ENCODE measurements around the gene PRUNE2. TPM values are rescaled to one million over a fixed set of nuclear protein-coding genes. Genes with fewer than 3 reads are reported as not detected.

The PRUNE2 gene
- total and polyA plus RNA-seq, 9 donors: 2.5 to 45.8 (median 13.7) TPM

DNA sequence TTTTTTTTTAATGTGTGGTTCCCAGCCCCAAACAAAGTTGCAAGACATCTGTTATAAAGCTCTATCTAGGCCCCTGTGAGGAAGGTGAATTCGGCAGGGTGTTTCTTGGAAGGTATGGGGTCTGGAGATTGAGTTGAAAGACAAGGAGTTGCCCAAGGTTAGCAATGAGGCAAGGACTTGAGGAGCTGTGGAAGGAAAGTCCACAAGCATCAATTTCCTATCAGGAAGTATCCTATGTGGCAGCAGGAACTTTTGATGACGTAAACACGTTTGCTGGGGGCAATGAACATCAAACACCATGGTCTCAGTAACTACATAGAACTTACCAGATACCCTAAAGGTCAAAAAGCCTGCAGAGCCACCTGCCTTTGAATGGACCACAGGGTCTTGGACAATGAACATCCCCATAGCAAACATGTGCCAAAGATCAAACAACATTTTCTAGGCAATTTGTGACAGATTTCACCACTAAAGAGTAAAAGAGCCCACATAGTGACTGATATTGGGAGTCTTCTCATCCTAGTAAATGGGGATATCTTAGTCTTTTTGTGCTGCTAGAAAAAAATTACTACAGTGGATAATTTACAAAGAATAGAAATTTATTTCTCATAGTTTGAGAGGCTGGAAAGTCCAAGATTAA is 301.9 kb downstream of the PRUNE2 start:
- no peaks in the 10 kb centered on the region for H3K4me1 ChIP-seq (ENCODE audit: insufficient read depth)
- intact Hi-C loops (cut with DNase I): no loop called here
- no peak overlapping the region for H3K27ac ChIP-seq
- H3K36me3 ChIP-seq: no peaks in the 10 kb centered on the region
- no peaks in the 10 kb centered on the region for H3K9me3 ChIP-seq
- H3K4me3 ChIP-seq: no peak overlapping the region
- TF ChIP-seq EP300 (IDR thresholded peaks at IDR 0.05) (no peak), POLR2A (IDR thresholded peaks at IDR 0.05) (no peak), CTCF (IDR thresholded peaks at IDR 0.05) (no peak)
- 78 to 83% (median 83%) methylated on average over 3 of the region's 3 CpGs for WGBS, 3 donors
- H3K27me3 ChIP-seq: no peaks in the 10 kb centered on the region
- no peak for DNase-seq

GRCh38 chr9:76603448-76603895 is 302.4 kb downstream of the PRUNE2 start:
- Histone ChIP-seq H3K4me1 (ENCODE audit: insufficient read depth) (no peaks in the 10 kb centered on the region), H3K36me3 (no peaks in the 10 kb centered on the region), H3K27ac (no peak overlapping the region), H3K9me3 (no peaks in the 10 kb centered on the region), H3K4me3 (no peak overlapping the region), H3K27me3 (no peaks in the 10 kb centered on the region)
- no peak for DNase-seq
- no peak for TF ChIP-seq POLR2A (IDR thresholded peaks at IDR 0.05)
- TF ChIP-seq CTCF (IDR thresholded peaks at IDR 0.05): no peak
- TF ChIP-seq EP300 (IDR thresholded peaks at IDR 0.05): no peak
- intact Hi-C loops (cut with DNase I): no loop called here

- H3K4me3 ChIP-seq: no peak overlapping the region
- H3K27ac ChIP-seq: no peak overlapping the region
- no peak for DNase-seq
- H3K4me1 ChIP-seq (ENCODE audit: insufficient read depth): no peaks in the 10 kb centered on the region
- no peaks in the 10 kb centered on the region for H3K36me3 ChIP-seq
- intact Hi-C loops (cut with DNase I): no loop called here
- H3K9me3 ChIP-seq: no peaks in the 10 kb centered on the region
- 70 to 93% (median 73%) methylated on average over 1 of the region's 1 CpG for WGBS, 3 donors
- no peak for TF ChIP-seq POLR2A (IDR thresholded peaks at IDR 0.05)
- no peak for TF ChIP-seq CTCF (IDR thresholded peaks at IDR 0.05)
- no peak for TF ChIP-seq EP300 (IDR thresholded peaks at IDR 0.05)
- H3K27me3 ChIP-seq: no peaks in the 10 kb centered on the region
Observed at GRCh38 chr9:76602199-76602598, 303.7 kb downstream of the PRUNE2 start.

GRCh38 chr9:76600007-76600615 is 305.8 kb downstream of the PRUNE2 start:
- H3K4me3 ChIP-seq: no peak overlapping the region
- WGBS, 3 donors: 24 to 31% (median 28%) methylated on average over 2 of the region's 2 CpGs

More at GRCh38 chr9:76600007-76600615, 305.8 kb downstream of the PRUNE2 start:
- DNase-seq: no peak
- intact Hi-C loops (cut with DNase I): no loop called here
- no peaks in the 10 kb centered on the region for H3K36me3 ChIP-seq
- no peak overlapping the region for H3K27ac ChIP-seq
- TF ChIP-seq POLR2A (IDR thresholded peaks at IDR 0.05) (no peak), EP300 (IDR thresholded peaks at IDR 0.05) (no peak), CTCF (IDR thresholded peaks at IDR 0.05) (no peak)
- H3K9me3 ChIP-seq: no peaks in the 10 kb centered on the region
- H3K4me1 ChIP-seq (ENCODE audit: insufficient read depth): no peaks in the 10 kb centered on the region
- no peaks in the 10 kb centered on the region for H3K27me3 ChIP-seq
